Stimulated activated CD8-positive, alpha-beta memory T cell treated with anti-CD3 and anti-CD28 coated beads, Interleukin-12 subunit alpha, Interleukin-12 subunit beta, amount 100 ng/mL, for 4 hours (primary cell): ENCODE data around the gene PCDHB4.
"Not testable (repeated sequence)": the region's sequence is repeated elsewhere in the genome, so short reads cannot be mapped to it uniquely, and the experiment has no call there.

ENCODE experiments used
- DNase-seq: peaks from one replicate; pipeline ENCODE4 v3.0.0-alpha.2; 2020; ENCODE audit warnings: low read depth

Gene PCDHB4

GRCh38 chr5:141121563-141121962, at the start of gene PCDHB4:
TSS of gene PCDHB4 (plus strand) at chr5:141121818. CDS start at chr5:141121999, 181 bp downstream.
- DNase-seq, result no peak

- no peak for DNase-seq
These were observed 43.8 kb upstream of the PCDHB4 start for GRCh38 chr5:141077826-141078225.

DNA sequence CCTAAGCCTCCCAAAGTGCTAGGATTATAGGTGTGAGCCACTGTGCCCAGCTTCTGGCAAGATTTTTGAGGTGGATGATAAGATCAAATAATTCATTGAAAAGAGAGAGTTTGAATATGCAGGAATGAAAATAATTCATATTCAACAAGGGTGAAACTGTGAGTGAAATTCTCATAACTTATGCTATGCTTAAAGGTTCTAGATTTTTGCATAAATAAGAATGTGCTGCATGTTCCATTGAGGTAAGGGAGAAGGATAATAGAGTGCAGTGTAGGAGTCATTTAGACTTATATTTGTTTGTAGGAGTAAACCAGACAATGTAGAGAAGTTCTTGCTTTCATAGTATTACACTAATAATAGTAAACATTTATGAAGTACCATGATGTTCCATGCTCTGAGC, 39.4 kb upstream of the PCDHB4 start:
- DNase-seq, result no peak

GRCh38 chr5:141084487-141084989, 37.1 kb upstream of the PCDHB4 start:
- DNase-seq, result no peak

DNA sequence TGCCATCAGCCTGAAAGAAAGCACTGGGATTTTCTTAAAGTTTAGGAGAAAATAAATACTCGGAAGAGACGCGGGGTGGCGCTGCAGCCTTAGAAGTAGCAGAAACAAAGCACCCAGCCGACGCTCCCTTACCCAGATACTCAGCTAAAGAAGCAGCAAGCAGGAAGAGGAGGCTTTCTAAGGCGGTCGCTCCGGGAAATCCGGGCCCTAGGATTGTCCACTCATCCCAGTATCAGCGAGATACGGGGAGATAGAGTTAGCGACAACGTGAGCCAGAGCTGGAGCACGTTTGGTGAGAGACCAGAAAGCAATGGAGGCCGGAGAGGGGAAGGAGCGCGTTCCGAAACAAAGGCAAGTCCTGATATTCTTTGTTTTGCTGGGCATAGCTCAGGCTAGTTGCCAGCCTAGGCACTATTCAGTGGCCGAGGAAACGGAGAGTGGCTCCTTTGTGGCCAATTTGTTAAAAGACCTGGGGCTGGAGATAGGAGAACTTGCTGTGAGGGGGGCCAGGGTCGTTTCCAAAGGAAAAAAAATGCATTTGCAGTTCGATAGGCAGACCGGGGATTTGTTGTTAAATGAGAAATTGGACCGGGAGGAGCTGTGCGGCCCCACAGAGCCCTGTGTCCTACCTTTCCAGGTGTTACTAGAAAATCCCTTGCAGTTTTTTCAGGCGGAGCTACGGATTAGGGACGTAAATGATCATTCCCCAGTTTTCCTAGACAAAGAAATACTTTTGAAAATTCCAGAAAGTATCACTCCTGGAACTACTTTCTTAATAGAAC, 26.9 kb upstream of the PCDHB4 start, which contains the start of gene PCDHB2:
TSS of gene PCDHB2 (plus strand) at position 135 of the 782 bp plus-strand sequence. CDS start at position 311, 176 bp downstream.
- no peak for DNase-seq

- DNase-seq, result no peak
These were observed 26.4 kb upstream of the PCDHB4 start for GRCh38 chr5:141095263-141095641.

DNA sequence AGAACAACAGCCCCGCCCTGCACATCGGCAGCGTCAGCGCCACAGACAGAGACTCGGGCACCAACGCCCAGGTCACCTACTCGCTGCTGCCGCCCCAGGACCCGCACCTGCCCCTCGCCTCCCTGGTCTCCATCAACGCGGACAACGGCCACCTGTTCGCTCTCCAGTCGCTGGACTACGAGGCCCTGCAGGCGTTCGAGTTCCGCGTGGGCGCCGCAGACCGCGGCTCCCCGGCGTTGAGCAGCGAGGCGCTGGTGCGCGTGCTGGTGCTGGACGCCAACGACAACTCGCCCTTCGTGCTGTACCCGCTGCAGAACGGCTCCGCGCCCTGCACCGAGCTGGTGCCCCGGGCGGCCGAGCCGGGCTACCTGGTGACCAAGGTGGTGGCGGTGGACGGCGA, 25.4 kb upstream of the PCDHB4 start:
- not testable (repeated sequence) for DNase-seq

DNA sequence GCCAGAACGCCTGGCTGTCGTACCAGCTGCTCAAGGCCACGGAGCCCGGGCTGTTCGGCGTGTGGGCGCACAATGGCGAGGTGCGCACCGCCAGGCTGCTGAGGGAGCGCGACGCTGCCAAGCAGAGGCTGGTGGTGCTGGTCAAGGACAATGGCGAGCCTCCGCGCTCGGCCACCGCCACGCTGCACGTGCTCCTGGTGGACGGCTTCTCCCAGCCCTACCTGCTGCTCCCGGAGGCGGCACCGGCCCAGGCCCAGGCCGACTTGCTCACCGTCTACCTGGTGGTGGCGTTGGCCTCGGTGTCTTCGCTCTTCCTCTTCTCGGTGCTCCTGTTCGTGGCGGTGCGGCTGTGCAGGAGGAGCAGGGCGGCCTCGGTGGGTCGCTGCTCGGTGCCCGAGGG, 25.0 kb upstream of the PCDHB4 start:
- not testable (repeated sequence) for DNase-seq

- no peak for DNase-seq
These were observed 21.3 kb upstream of the PCDHB4 start, which contains the start of gene PCDHB3 for GRCh38 chr5:141100243-141100805. TSS of gene PCDHB3 (plus strand) at chr5:141100473. CDS start at chr5:141100650, 177 bp downstream.

- no peak for DNase-seq
These were observed 20.6 kb upstream of the PCDHB4 start for GRCh38 chr5:141101059-141101458.

DNA sequence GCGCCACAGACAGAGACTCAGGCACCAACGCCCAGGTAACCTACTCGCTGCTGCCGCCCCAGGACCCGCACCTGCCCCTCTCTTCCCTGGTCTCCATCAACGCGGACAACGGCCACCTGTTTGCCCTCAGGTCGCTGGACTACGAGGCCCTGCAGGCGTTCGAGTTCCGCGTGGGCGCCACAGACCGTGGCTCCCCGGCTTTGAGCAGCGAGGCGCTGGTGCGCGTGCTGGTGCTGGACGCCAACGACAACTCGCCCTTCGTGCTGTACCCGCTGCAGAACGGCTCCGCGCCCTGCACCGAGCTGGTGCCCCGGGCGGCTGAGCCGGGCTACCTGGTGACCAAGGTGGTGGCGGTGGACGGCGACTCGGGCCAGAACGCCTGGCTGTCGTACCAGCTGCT, 19.5 kb upstream of the PCDHB4 start:
- not testable (repeated sequence) for DNase-seq

GRCh38 chr5:141102471-141102870, 19.1 kb upstream of the PCDHB4 start:
- not testable (repeated sequence) for DNase-seq

DNA sequence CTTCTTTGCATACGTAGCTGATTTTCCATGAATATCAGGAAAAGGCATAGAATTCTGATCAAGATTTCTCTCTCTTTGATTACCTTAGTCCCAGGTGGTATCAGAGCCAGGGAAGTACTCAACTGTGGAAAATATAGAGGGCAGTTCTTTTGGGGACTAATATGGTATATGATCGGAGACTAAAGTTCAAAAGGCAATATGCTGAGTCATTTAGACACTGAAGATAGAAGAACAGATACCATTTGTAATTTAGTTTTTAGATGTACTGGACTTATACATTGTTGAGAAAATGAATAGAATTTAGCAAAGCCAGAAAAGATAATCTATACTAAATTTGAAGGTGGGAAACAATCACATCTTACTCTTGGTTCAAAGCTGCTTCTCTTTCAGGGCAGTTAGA, 16.3 kb upstream of the PCDHB4 start:
- no peak for DNase-seq

DNA sequence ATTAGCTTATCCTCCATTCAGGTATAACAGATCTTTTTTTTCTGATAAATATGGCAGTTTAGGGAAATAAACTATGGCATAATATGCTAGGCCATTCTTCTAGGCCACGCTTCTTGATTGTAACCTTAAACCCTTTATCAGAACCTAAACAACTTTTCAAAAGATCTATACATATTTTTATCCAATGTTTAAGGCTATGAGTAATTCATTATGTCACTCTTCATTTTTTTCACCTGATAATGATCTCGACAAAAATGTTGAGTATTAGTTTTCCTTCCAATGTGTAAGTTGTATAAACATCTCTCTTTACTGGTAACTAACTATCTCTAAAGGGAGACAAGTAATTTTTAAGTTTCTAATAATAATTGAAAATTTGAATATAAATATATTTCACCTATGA, 2.4 kb upstream of the PCDHB4 start:
- no peak for DNase-seq

- no peak for DNase-seq
These were observed 367 bp downstream of the PCDHB4 start for GRCh38 chr5:141121985-141122384.

GRCh38 chr5:141123396-141124135, 1.9 kb downstream of the PCDHB4 start:
- not testable (repeated sequence) for DNase-seq

DNA sequence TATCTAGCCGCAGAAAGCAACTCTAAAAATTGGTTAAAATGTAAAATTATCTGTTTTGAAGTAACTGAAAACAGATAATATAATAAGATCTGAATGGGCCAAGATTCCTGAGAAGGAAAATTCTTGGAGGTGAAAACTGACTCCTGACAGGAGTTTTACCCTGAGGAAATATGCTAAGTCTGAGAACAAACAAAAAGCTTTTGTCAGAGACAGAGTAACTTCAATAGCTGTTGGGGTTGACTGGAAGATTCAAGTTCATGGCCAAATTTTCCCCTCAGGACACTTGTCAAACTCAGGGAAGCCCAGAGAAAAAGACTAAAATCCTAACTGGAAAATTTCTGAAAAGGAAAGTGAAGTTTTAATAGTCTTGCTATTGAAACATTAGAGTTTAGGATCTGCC, 5.7 kb downstream of the PCDHB4 start:
- DNase-seq, result no peak

DNA sequence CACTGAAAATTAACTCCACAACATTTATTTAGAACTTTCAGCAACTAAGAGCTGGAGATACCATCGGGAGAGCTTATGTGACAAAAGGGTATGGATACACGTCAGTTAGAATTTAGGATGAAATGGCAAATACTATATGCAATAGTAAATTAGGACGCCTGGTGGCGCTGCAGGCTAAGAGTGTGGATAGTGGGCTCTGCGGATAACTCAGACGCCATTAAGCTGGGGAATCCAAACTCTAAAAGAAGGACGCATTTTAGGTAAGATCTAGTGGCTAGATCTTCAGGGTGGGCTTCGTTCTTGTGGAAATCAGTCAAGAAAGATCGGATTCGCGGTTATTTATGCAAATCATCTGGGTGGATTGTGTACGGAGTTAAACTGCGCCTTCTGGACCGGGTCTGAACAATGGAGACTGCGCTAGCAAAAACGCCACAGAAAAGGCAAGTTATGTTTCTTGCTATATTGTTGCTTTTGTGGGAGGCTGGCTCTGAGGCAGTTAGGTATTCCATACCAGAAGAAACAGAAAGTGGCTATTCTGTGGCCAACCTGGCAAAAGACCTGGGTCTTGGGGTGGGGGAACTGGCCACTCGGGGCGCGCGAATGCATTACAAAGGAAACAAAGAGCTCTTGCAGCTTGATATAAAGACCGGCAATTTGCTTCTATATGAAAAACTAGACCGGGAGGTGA, 13.6 kb downstream of the PCDHB4 start, which contains the start of gene PCDHB5:
TSS of gene PCDHB5 (plus strand) at position 177 of the 688 bp plus-strand sequence. CDS start at position 406, 229 bp downstream.
- DNase-seq, result no peak

- no peak for DNase-seq
These were observed 14.2 kb downstream of the PCDHB4 start for GRCh38 chr5:141135718-141136266.

DNA sequence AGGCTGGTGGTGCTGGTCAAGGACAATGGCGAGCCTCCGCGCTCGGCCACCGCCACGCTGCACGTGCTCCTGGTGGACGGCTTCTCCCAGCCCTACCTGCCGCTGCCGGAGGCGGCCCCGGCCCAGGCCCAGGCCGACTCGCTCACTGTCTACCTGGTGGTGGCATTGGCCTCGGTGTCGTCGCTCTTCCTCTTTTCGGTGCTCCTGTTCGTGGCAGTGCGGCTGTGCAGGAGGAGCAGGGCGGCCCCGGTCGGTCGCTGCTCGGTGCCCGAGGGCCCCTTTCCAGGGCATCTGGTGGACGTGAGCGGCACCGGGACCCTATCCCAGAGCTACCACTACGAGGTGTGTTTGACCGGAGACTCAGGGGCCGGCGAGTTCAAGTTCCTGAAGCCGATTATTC, 15.7 kb downstream of the PCDHB4 start:
- not testable (repeated sequence) for DNase-seq

DNA sequence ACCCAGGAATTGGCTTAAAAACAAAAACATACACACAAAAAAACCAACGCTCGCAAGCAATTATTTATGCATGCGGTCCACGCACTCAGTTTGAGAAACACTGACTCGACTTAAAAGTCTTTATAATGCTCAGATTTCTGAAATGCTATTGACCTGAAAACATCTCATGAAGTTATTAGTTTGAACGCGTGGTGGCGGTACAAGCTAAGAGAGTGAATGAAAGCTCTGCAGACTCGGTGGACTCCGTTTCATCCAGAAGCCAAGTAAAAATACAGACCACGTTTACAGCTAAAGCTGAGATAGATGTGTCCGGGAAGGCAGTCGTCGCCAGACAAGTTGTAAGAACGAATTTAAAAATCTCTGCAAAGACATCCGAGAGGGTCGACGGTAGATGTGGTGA, 28.2 kb downstream of the PCDHB4 start, which contains the start of gene PCDHB6:
TSS of gene PCDHB6 (plus strand) at position 246 of the 400 bp plus-strand sequence. CDS start 201 bp downstream, outside the sequence.
- no peak for DNase-seq
